Vagina (tissue), 2 donors: ENCODE results near the gene IL32.
"Not testable (repeated sequence)": the region's sequence is repeated elsewhere in the genome, so short reads cannot be mapped to it uniquely, and the experiment has no call there.

Experiments
- CTCF ChIP-seq, 3 experiments: fragments of 450-650 bp in 2 of 3; fragments of 200-600 bp in 1 of 3; sonication (generic) in 1 of 3; IDR thresholded peaks; one replicate each; pipeline ENCODE4 v1.5.1; 2017 to 2019; ENCODE audit warnings: antibody characterized with exemption in 3 of 3, mild to moderate bottlenecking in 2 of 3, moderate library complexity in 2 of 3
- POLR2A ChIP-seq, 2 donors: fragments of 450-650 bp; IDR thresholded peaks; one replicate each; pipeline ENCODE4 v1.6.1; 2017; ENCODE audit warnings: antibody characterized with exemption in 2 of 2, mild to moderate bottlenecking in 2 of 2, moderate library complexity in 2 of 2
- POLR2AphosphoS5 ChIP-seq, 2 donors: sonication (generic); formaldehyde crosslinking; IDR thresholded peaks; one replicate each; pipeline ENCODE4 v1.9.0; 2017; ENCODE audit warnings: antibody characterized with exemption in 2 of 2, mild to moderate bottlenecking in 2 of 2, low read depth in 1 of 2; ENCODE audit not compliant: insufficient read depth in 1 of 2

DNA sequence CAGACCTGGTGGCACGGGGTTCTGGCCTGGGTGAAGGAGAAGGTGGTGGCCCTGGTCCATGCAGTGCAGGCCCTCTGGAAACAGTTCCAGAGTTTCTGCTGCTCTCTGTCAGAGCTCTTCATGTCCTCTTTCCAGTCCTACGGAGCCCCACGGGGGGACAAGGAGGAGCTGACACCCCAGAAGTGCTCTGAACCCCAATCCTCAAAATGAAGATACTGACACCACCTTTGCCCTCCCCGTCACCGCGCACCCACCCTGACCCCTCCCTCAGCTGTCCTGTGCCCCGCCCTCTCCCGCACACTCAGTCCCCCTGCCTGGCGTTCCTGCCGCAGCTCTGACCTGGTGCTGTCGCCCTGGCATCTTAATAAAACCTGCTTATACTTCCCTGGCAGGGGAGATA lies 3.7 kb downstream of the IL32 start:
- not testable (repeated sequence) for TF ChIP-seq CTCF (IDR thresholded peaks at IDR 0.05); POLR2A (IDR thresholded peaks at IDR 0.05); POLR2AphosphoS5 (IDR thresholded peaks at IDR 0.05; ENCODE audit: insufficient read depth in 1 of 2, low read depth in 1 of 2)
